ENCODE results near the gene MAGI2.

Gene MAGI2

DNA sequence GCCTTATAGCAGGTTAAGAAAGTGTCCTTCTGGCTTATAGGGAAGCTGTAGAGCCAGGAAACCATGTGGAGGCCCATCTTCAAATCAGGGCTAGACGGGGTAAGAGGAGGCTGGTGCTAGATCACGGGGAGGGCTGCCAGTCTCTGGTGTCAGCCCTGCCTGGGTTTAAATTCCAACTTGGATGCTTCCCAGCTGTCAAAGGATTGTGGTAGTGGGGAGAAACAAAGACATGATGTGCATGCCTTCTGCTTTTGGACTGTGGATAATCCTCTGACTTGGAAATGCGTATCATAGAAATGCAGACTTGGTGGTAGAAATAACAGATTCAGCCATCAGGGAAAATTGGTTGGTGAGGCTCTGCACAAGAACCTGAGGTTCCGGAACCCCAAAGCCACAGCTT, 1329.3 kb downstream of the MAGI2 start:
- DNase-seq (ENCODE audit: low read depth in 3 of 3, low spot score in 1 of 3), result no peak

DNA sequence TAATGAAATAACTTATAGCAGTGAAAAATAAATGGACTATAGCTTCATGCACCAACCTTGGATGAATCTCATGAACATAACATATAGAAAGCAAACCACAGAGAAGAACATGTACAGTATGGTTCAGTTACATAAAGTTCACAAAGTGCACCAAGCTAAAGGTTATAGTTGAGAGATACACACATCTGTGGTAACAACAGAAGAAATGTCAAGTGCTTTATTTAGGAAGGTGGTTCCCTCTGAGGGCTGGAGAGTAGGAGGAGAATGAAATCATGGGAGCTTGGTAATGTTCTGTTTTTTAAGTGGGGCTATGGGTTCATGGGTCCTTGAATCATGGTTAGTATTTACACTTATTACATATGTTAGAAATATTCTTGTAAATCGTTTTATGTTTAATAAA, 1331.6 kb downstream of the MAGI2 start:
- no peak for DNase-seq (ENCODE audit: low read depth in 3 of 3, low spot score in 1 of 3)

DNA sequence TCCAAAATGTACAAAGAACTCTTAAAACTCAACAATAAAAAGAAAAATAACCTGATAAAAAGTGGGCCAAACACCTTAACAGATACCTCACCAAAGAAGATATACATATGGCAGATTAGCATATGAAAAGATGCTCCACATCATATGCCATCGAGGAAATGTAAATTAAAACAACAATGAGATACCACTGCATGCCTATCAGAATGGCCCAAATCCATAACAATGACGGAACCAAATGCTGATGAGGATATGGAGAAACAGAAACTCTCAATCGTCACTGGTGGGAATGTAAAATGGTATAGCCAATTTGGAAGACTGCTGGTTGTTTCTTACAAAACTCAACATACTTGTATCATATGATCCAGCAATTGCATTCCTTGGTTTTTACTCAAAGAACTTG, 1335.0 kb downstream of the MAGI2 start:
- no peak for DNase-seq (ENCODE audit: low read depth in 3 of 3, low spot score in 1 of 3)

DNA sequence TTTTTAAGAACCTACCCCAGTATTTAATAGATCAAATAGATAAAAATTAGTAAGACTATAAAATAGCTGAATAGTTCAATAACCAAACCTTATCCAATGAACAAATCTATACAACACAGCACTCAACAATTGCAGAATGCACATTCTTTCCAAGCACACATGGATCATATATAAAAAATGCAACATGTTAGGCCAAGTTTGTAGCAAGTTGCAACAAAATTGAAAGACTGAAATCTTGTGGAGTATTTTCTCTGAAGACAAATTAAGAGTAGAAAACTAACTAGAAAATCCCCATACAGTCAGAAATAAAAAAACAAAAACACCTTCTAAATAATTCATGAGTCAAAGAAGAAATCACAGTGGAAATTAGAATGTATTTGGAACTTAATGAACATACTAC, 1337.6 kb downstream of the MAGI2 start:
- DNase-seq (ENCODE audit: low read depth in 3 of 3, low spot score in 1 of 3), result no peak

- DNase-seq (ENCODE audit: low read depth in 3 of 3, low spot score in 1 of 3), result no peak
Observed at GRCh38 chr7:78114993-78115392, 1338.5 kb downstream of the MAGI2 start.

- DNase-seq (ENCODE audit: low read depth in 3 of 3, low spot score in 1 of 3), result no peak
Observed at GRCh38 chr7:78112488-78112887, 1341.0 kb downstream of the MAGI2 start.

DNA sequence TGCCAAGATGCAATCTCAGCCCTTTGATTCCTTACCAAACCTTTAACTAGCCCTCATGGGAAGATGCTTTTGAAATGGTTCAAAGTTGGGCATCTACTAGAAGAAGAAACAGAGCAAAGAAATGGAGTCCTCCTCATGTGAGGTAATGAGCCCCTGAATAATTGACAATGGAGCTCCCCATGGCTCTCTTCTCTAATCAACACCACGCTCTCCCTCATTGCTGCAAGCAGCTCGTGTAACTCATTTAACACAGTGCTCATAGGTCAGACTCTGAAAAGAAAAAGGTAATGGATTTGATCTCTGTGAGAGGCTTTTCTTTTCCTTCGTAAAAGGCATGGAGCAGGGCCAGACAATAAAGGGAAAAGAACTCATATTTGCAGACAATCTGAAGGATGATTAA, 1342.1 kb downstream of the MAGI2 start:
- DNase-seq (ENCODE audit: low read depth in 3 of 3, low spot score in 1 of 3), result no peak

DNA sequence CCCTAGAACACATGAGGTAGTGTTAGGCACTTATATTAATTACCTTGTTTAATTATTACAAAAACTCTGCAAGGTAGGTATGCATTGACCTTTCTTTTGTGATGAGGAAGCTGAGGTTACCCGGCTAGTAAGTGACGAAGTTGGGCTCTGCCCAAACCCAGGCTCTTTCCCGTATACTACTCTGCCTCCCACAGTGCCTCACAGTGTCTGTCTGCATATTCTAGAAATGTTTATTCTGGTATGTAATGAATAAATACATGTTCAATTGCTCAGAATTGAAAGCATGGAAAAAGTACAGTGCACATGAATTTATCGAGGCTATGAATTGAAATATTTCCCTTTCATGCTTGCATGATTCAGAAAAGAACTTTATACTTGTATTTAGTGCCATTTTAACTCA, 1350.0 kb downstream of the MAGI2 start:
- no peak for DNase-seq (ENCODE audit: low read depth in 3 of 3, low spot score in 1 of 3)

DNA sequence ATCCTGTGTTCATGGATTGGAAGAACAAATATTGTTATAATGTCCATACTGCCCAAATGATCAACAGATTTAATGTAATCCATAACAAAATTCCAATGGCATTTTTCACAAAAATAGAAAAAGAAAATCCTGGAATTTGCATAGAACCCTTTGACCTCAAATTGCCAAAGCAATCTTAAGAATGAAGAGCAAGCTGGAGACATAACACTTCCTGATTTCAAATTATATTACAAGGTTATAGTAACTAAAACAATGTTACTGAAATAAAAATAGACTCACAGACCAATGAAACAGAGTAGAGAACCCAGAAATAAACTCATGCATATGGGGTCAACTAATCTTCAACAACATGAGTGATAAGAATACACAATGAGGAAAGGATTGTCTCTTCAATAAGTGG, 1352.4 kb downstream of the MAGI2 start:
- DNase-seq (ENCODE audit: low read depth in 3 of 3, low spot score in 1 of 3), result no peak

DNA sequence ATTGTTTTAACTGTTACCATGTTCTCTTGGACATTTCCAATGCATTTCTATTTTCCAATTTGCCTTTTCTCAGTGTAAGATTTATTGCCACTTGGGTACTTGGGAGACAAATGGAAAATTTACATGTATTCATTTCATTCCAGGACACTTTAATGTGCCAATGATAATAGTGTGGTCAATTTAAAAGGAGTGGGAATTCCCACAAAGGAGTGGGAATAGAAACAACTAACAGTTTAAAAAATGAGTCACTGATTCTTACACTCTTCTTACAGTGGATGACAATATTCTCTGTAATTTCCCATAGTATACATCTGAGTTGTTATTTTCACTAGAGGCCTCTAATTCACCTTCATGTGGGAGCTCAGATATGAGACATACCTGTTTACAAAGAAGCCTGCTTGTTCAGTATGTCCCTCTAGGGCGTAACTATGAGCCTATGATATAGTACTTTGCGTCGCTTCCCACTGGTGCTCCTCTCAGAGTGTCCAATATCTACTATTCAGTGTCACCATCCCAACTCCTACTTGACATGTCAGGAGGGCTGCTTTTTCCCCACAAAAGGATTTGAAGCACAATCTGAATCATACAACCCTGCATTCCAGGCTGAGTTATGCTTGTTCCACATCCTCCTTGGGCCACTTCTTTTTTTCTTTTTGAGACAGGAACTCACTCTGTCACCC, 1353.6 kb downstream of the MAGI2 start:
- no peak for DNase-seq (ENCODE audit: low read depth in 3 of 3, low spot score in 1 of 3)

DNA sequence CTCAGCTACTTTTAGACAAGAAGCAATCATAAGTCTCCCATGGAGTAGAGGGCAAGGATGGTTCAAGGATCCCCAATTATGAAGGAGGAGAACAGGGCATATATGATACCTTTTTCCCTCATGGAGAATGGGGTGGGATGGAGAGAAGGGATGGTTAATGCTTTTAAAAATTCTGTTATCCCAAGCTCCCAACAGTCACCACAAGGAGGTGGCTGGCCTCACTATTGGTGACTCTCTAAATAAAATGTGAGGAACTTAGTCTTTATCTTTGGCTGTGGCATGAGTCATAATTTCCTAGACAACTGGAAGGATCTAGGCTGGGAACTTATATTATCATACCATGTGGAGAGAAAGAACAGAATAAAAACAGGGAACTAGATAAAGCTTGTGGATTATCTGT, 1357.9 kb downstream of the MAGI2 start:
- no peak for DNase-seq (ENCODE audit: low read depth in 3 of 3, low spot score in 1 of 3)

DNA sequence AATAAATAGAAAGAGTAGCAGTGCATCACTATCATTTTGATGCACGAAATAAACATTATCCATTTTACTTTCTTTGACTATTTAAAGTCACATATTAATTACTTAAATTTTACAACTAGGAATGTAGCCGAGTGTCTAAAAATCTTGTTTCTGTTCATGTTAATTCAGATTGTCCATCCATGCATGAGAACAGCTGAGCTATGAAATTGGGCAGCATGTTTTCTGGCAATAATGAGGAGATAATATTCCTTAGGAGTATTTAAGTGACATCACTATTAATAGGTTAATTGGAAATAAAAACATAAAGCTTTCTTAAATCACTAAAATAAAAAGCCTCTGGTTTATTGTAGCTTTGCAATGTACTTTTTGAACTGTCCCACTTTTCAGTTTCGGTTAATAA, 1361.1 kb downstream of the MAGI2 start:
- DNase-seq (ENCODE audit: low read depth in 3 of 3, low spot score in 1 of 3), result no peak

DNA sequence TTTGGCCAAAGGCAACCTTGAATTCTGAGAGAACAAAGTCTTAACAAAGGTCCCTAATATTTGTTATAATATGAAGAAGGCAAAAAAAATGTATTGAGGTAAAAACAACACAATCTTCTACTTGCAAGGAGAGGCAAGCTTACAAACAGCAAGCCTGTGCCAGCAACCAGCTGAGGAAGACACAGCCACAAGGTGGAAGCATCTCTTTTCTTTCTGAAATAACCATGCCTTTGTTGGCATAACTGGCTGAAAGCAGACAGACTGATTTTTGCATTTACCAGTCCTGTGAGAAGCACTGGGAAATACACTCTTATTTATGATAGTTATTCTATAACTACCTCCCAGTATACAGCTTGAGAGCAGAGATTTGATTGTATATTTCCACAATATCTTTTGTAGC, 1362.9 kb downstream of the MAGI2 start:
- no peak for DNase-seq (ENCODE audit: low read depth in 3 of 3, low spot score in 1 of 3)

DNA sequence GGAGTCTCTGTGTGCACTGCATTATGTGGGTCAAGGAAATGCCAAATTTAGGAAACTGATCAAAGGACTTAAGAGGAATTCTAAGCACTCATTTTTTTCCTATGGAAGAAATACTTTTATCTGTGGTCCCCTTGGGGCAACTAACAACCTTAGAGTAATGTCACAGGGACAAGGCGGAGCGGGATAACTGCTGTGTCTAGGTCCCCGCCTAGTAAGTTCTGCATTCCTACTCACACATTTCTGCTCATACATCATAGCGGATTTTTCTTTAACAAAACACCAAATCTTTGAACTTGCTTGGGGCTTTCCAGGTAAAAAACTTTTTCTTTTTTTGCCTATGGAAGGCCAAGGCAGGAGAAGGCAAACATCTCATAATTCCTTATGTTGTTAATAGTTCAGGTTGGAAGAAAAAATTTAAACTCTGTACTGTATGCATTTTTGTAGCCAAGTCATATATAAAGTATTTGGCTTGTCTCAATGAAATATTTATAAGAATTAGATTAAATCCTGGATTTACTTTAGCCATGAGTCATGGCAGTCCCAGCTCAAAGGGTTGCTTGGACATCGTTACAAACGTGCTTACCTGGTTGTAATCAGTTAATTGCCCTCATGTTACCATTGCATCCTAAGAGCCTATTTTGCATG, 1369.9 kb downstream of the MAGI2 start:
- no peak for DNase-seq (ENCODE audit: low read depth in 3 of 3, low spot score in 1 of 3)

GRCh38 chr7:78082556-78082955, 1370.9 kb downstream of the MAGI2 start:
- DNase-seq (ENCODE audit: low read depth in 3 of 3, low spot score in 1 of 3), result no peak

DNA sequence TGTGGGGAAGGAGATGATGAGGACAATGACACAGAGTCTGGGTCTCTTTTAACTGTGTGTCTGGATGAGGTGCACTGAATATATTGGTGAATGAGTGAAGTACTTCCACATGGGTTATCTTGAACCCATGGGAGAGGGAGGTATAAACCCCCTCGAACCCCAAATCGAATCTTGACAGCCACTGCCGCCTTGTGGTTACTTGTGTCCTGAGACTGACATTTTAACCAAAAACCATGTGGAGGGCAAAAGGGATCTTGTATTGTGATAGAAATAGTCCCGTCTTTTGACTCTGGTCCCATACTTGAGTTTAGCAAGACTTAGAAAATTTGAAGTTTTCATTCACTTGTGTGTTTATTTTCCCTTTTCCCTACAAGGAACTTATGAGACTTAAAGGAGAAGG, 1371.6 kb downstream of the MAGI2 start:
- DNase-seq (ENCODE audit: low read depth in 3 of 3, low spot score in 1 of 3), result no peak

GRCh38 chr7:78081344-78081743, 1372.1 kb downstream of the MAGI2 start:
- no peak for DNase-seq (ENCODE audit: low read depth in 3 of 3, low spot score in 1 of 3)

DNA sequence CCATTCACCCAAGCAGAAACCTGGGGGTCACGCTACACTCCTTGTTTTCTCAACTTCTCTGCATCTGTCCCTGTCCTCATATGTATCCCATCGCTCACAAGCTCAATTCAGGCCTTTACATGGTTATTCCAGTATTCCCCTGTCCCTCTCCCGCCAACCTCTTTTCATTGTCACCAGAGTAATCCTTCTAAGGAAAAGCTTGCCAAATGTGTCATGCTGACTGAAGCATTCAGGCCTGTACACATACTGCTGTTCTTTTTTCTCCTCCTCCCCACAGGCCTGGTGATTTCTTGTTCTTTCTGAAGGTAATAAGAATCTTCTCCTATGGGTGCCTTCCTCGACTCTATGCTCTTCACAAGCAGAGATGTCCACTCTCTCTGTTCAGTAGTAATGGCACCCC, 1372.7 kb downstream of the MAGI2 start:
- DNase-seq (ENCODE audit: low read depth in 3 of 3, low spot score in 1 of 3), result no peak

DNA sequence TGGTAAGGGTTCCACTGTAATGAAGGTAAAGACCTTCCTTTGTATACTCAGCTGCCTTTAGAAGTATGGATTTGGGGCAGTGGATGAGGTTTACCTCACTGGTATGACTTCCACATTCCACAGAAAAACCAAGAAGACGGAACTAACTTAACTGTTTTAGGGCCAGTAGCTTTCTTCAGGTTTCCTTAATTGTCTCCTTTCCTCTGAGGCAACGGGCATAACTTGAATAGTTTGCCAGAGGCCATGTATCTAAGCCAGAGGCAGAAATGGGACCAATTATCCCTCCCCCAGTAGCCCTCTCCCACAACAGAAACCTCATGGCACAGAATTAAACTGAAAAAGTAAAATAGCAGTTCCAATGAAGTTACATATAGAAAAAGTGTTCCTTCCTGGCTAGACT, 1373.2 kb downstream of the MAGI2 start:
- no peak for DNase-seq (ENCODE audit: low read depth in 3 of 3, low spot score in 1 of 3)

DNA sequence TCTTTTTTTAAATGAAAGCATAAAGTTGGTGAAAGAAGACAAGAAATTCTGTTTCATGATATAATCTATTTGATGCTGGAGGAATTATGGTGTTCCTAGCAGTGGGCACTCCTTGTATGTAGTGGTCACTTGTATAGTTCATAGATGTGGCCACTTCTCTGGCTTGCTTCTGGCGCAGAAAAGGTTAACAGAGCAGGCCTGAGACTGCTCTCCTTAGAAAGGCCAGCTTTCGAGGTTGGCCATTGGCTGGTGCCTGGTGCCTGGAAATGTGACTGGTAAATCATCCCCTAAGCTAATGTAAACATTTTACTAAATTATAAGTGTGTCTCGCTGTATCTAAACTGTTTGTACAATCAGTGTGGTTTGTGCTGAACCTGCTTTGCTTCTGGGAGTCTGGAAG, 1378.8 kb downstream of the MAGI2 start:
- DNase-seq (ENCODE audit: low read depth in 3 of 3, low spot score in 1 of 3), result no peak

GRCh38 chr7:78073609-78074382, 1379.7 kb downstream of the MAGI2 start:
- DNase-seq (ENCODE audit: low read depth in 3 of 3, low spot score in 1 of 3), result no peak

DNA sequence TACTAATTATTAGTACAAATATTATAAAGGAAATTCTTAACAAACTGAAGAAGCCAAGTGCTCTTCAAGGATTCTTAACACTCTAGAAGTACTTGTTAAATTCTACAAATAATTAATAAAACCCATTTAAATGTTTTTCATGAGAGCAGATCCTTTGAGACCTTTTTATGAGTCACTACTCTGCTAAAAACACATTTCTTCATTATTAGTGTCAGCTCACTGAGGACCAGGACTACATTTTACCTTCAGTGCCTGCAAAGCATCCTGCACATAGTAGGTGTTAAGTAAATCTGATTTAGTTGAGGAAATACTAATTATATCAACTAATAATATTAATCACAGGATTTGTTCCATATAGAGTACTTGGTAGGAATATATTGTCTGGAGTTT, 1381.3 kb downstream of the MAGI2 start:
- DNase-seq (ENCODE audit: low read depth in 3 of 3, low spot score in 1 of 3), result no peak

Data from stimulated activated CD4-positive, alpha-beta T cell treated with anti-CD3 and anti-CD28 coated beads, TNF-alpha, amount 100 ng/mL, for 1 hour (primary cell).